ENCODE results near the gene LAMB1.

Gene LAMB1

GRCh38 chr7:108029034-108029433 lies 26.1 kb upstream of the LAMB1 start:
- Mint-ChIP-seq H3K4me3 (no peak overlapping the region), H3K4me1 (peaks cover 13% of the 10 kb centered on the region), H3K27me3 (peaks cover 27% of the 10 kb centered on the region), H3K36me3 (no peaks in the 10 kb centered on the region), H3K27ac (no peak overlapping the region), H3K9me3 (no peaks in the 10 kb centered on the region)
- no peak for ATAC-seq

- no peak for ATAC-seq
- Mint-ChIP-seq H3K9me3 (no peaks in the 10 kb centered on the region), H3K27ac (no peak overlapping the region), H3K36me3 (no peaks in the 10 kb centered on the region), H3K4me1 (peaks cover 8% of the 10 kb centered on the region), H3K27me3 (peaks cover 27% of the 10 kb centered on the region), H3K4me3 (no peak overlapping the region)
Measured at GRCh38 chr7:108028111-108028510, 25.1 kb upstream of the LAMB1 start.

DNA sequence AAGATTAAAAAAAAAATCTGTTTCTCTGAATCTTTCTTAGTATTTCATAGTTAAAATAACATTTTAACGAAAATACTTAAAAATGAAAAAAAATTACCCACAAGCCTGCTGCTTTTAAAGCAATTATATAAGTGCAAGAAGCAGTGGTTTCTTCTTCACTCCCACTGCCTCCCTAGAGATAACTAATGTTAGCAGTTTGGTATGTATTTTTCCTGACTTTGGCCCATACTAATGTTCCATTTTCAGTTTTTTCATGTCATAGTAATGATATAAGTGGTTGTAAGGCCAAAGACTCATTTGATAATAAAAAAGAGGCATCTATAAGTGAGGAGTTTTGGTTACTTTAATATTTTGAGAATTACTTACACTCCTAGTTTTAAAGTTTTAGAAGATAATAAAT lies 24.3 kb upstream of the LAMB1 start:
- no peak for ATAC-seq
- H3K4me3 Mint-ChIP-seq = no peak overlapping the region
- H3K9me3 Mint-ChIP-seq = no peaks in the 10 kb centered on the region
- peaks cover 6% of the 10 kb centered on the region for H3K4me1 Mint-ChIP-seq
- peaks cover 27% of the 10 kb centered on the region for H3K27me3 Mint-ChIP-seq
- H3K27ac Mint-ChIP-seq = no peak overlapping the region
- no peaks in the 10 kb centered on the region for H3K36me3 Mint-ChIP-seq

GRCh38 chr7:108026647-108027046 lies 23.7 kb upstream of the LAMB1 start:
- H3K27ac Mint-ChIP-seq = no peak overlapping the region
- peaks cover 6% of the 10 kb centered on the region for H3K4me1 Mint-ChIP-seq
- ATAC-seq = no peak
- no peaks in the 10 kb centered on the region for H3K9me3 Mint-ChIP-seq
- H3K4me3 Mint-ChIP-seq = no peak overlapping the region
- no peaks in the 10 kb centered on the region for H3K36me3 Mint-ChIP-seq
- H3K27me3 Mint-ChIP-seq = peaks cover 27% of the 10 kb centered on the region

DNA sequence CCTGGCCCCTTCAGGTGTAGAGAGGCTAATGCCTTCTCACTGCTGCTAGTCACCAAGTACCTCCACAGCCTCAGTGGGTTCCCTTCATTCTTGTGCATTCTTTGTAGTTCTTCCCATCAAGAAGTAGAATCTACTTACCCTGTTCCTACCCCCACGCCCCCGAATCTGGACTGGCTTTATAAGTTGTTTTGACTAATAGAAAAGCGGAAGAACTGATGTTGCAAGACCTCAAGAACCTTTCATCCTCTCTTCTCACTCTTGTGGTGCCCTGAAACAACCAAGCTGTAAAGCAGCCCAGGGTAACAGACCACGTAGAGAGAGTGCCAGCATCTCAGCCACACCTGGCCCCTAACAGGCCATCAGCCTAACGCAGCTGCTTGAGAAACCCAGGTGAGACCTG lies 23.2 kb upstream of the LAMB1 start:
- peak; percentile 22 for ATAC-seq
- Mint-ChIP-seq H3K9me3 (no peaks in the 10 kb centered on the region), H3K4me1 (peaks cover 6% of the 10 kb centered on the region), H3K27ac (no peak overlapping the region), H3K4me3 (no peak overlapping the region), H3K27me3 (peaks cover 27% of the 10 kb centered on the region), H3K36me3 (no peaks in the 10 kb centered on the region)

GRCh38 chr7:108024538-108024937 lies 21.6 kb upstream of the LAMB1 start:
- Mint-ChIP-seq H3K9me3 (no peaks in the 10 kb centered on the region), H3K27ac (no peak overlapping the region), H3K4me1 (peaks cover 4% of the 10 kb centered on the region), H3K27me3 (peaks cover 32% of the 10 kb centered on the region), H3K36me3 (no peaks in the 10 kb centered on the region), H3K4me3 (no peak overlapping the region)
- no peak for ATAC-seq

DNA sequence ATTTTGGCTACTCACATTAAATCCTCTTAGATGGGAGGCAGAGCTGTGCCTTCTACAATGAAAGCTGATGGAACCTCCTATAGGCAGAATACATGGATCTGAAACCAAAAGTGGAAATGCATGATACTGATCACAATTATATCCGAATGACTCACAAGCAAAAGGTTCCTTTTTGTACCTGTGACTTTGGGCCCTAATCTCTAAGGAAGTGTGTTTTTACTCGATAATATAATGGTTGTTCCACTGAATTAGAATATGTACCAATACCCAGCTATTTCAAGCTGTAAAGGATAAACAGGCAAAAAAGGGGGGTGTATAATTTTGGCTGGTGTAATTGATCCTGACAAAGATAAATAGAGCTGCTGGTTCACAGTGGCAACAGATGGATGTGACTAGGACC lies 17.6 kb upstream of the LAMB1 start:
- Mint-ChIP-seq H3K4me1 (no peaks in the 10 kb centered on the region), H3K9me3 (no peaks in the 10 kb centered on the region), H3K27me3 (peaks cover 50% of the 10 kb centered on the region), H3K36me3 (no peaks in the 10 kb centered on the region), H3K4me3 (no peak overlapping the region), H3K27ac (no peak overlapping the region)
- ATAC-seq = no peak

DNA sequence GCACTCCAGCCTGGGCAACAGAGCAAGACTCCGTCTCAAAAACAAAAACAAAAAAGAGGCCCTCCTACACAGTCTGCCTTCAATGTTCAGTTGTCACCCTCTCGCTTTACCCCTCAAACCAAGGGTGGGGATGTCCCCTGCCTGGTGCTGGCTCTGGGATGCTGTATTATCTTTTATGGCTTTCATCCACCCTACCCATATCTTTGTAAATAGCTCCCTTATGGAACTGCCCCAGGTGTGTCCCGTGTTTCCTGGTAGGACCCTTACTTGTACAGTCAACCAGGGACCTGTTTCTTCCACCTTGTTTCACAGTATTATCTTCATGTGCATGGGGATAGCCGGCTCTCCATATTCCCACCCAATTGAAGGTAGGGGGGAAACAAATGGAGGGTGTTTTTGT lies 15.7 kb upstream of the LAMB1 start:
- Mint-ChIP-seq H3K27me3 (peaks cover 41% of the 10 kb centered on the region), H3K9me3 (no peaks in the 10 kb centered on the region), H3K36me3 (no peaks in the 10 kb centered on the region), H3K4me1 (no peaks in the 10 kb centered on the region), H3K27ac (no peak overlapping the region), H3K4me3 (no peak overlapping the region)
- ATAC-seq = no peak

- ATAC-seq = no peak
- no peaks in the 10 kb centered on the region for H3K4me1 Mint-ChIP-seq
- no peak overlapping the region for H3K4me3 Mint-ChIP-seq
Measured at GRCh38 chr7:108017776-108018151, 14.8 kb upstream of the LAMB1 start.

DNA sequence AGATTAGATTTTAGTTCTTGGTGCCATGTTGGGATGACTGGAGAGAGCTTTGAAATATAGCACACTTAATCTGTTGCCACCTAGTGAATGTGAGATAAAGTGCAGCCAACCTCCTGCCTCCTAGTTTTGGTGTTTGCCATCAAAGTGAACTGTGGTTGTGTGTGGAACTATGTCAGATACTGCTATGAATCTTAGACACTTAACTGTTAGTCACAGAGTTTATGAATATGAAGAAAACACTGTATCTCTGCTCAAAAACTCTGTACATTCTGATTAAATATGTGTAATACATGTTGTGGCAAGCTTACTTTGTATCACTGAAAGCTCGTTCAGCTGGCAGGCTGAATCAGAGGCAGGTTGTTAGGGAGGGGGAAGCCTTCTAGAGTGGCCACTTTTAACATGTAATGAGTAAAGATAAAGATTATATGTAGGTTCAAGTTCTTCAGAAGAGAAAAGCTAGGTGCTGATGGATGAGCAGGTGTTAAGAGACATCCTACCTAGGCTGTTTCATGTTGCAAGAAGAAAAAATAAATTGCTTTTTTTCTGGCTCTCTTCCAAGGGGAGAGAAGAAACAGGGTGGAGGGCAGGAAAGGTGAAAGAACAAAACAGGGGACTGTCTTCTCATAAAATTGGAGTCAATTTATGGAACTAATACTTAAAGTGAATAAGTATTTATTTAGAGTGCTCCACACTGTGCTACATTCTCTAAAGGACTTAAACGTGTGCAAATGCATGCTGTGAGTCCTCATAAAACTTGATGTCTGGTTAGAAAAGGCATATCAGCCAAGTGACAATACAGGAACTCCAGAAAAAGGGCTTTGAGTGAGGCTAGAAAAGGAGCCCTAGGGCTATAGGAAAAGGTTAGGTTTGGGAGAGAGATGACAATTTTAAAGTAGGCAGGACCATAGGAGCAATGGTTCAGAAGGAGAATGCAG lies 14.1 kb upstream of the LAMB1 start:
- Mint-ChIP-seq H3K4me3 (no peak overlapping the region), H3K27me3 (peaks cover 41% of the 10 kb centered on the region), H3K9me3 (no peaks in the 10 kb centered on the region), H3K36me3 (no peaks in the 10 kb centered on the region), H3K4me1 (no peaks in the 10 kb centered on the region), H3K27ac (no peak overlapping the region)
- no peak for ATAC-seq

More at GRCh38 chr7:108017776-108018151, 14.8 kb upstream of the LAMB1 start:
- H3K36me3 Mint-ChIP-seq = no peaks in the 10 kb centered on the region
- no peaks in the 10 kb centered on the region for H3K9me3 Mint-ChIP-seq
- peaks cover 41% of the 10 kb centered on the region for H3K27me3 Mint-ChIP-seq
- H3K27ac Mint-ChIP-seq = no peak overlapping the region

GRCh38 chr7:108015740-108016139 lies 12.8 kb upstream of the LAMB1 start:
- H3K4me1 Mint-ChIP-seq = no peaks in the 10 kb centered on the region
- no peak overlapping the region for H3K27ac Mint-ChIP-seq
- H3K9me3 Mint-ChIP-seq = no peaks in the 10 kb centered on the region
- H3K27me3 Mint-ChIP-seq = peaks cover 40% of the 10 kb centered on the region
- no peak overlapping the region for H3K4me3 Mint-ChIP-seq
- no peak for ATAC-seq
- H3K36me3 Mint-ChIP-seq = no peaks in the 10 kb centered on the region

- Mint-ChIP-seq H3K9me3 (no peaks in the 10 kb centered on the region), H3K27me3 (peaks cover 33% of the 10 kb centered on the region), H3K4me1 (peaks cover 5% of the 10 kb centered on the region), H3K36me3 (no peaks in the 10 kb centered on the region), H3K4me3 (no peak overlapping the region), H3K27ac (no peak overlapping the region)
- ATAC-seq = no peak
Measured at GRCh38 chr7:108014747-108015682, 12.1 kb upstream of the LAMB1 start.

GRCh38 chr7:108014215-108014614 lies 11.3 kb upstream of the LAMB1 start:
- H3K4me3 Mint-ChIP-seq = no peak overlapping the region
- no peaks in the 10 kb centered on the region for H3K9me3 Mint-ChIP-seq
- no peak overlapping the region for H3K27ac Mint-ChIP-seq
- peaks cover 5% of the 10 kb centered on the region for H3K4me1 Mint-ChIP-seq
- no peak for ATAC-seq
- H3K36me3 Mint-ChIP-seq = no peaks in the 10 kb centered on the region
- H3K27me3 Mint-ChIP-seq = peaks cover 25% of the 10 kb centered on the region

GRCh38 chr7:108012499-108013430 lies 9.8 kb upstream of the LAMB1 start:
- Mint-ChIP-seq H3K36me3 (no peaks in the 10 kb centered on the region), H3K9me3 (no peaks in the 10 kb centered on the region), H3K4me3 (no peak overlapping the region), H3K27me3 (peaks cover 12% of the 10 kb centered on the region), H3K27ac (no peak overlapping the region), H3K4me1 (peaks cover 5% of the 10 kb centered on the region)
- ATAC-seq = no peak

DNA sequence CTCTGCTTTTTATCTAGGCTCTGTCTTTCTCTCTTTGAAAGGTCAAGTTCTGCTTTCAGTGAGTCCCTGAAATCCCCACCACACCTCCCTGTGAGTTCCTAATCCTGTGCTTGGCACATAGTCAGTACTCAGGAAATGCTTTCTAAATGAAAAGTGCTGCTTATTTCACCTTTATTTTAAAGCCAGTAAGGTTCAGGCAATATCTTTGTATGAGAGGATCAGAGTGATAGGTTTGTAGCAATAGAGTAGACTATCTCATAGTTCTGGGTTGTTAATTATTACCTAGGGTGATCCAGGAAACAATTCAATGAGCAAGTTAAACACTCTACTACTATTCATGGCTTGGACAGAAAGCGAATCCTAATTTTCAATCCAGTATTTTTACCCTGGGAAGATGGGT lies 7.4 kb upstream of the LAMB1 start:
- H3K9me3 Mint-ChIP-seq = no peaks in the 10 kb centered on the region
- peaks cover 5% of the 10 kb centered on the region for H3K4me1 Mint-ChIP-seq
- no peaks in the 10 kb centered on the region for H3K36me3 Mint-ChIP-seq
- H3K4me3 Mint-ChIP-seq = no peak overlapping the region
- H3K27me3 Mint-ChIP-seq = peaks cover 23% of the 10 kb centered on the region
- peak; percentile 50 for ATAC-seq
- no peak overlapping the region for H3K27ac Mint-ChIP-seq

Data from stimulated activated memory B cell treated with anti-CD40 and anti-IgM and Interleukin-4, amounts not matched to agents 10 μg/mL and 1 μg/mL and 100 μg/mL, for 72 hours (primary cell).